ENCODE data around the gene AUP1. TPM values are rescaled to one million over a fixed set of nuclear protein-coding genes. Genes with fewer than 3 reads are reported as not detected.

Gene AUP1
- total RNA-seq, 1 donor from 2014 or later = 119 TPM

GRCh38 chr2:74546004-74546403 is 16.5 kb upstream of the AUP1 start:
- H3K4me1 ChIP-seq = peaks cover 9% of the 10 kb centered on the region
- intact Hi-C loops (cut with DNase I) = no loop called here
- no peaks in the 10 kb centered on the region for H3K9me3 ChIP-seq
- no peak overlapping the region for H3K27ac ChIP-seq
- no peaks in the 10 kb centered on the region for H3K27me3 ChIP-seq
- DNase-seq = no peak
- TF ChIP-seq CTCF (IDR thresholded peaks at IDR 0.05) = no peak
- no peaks in the 10 kb centered on the region for H3K36me3 ChIP-seq
- ATAC-seq = no peak
- H3K4me3 ChIP-seq = no peak overlapping the region

GRCh38 chr2:74544634-74545033 is 15.1 kb upstream of the AUP1 start:
- intact Hi-C loops (cut with DNase I) = no loop called here
- H3K27me3 ChIP-seq = no peaks in the 10 kb centered on the region
- H3K27ac ChIP-seq = no peak overlapping the region
- peaks cover 6% of the 10 kb centered on the region for H3K4me1 ChIP-seq
- ATAC-seq (no peak), DNase-seq (peak; percentile 9)
- no peaks in the 10 kb centered on the region for H3K36me3 ChIP-seq
- H3K4me3 ChIP-seq = no peak overlapping the region
- H3K9me3 ChIP-seq = no peaks in the 10 kb centered on the region
- no peak for TF ChIP-seq CTCF (IDR thresholded peaks at IDR 0.05)

GRCh38 chr2:74542978-74543377 is 13.5 kb upstream of the AUP1 start:
- no peaks in the 10 kb centered on the region for H3K9me3 ChIP-seq
- H3K36me3 ChIP-seq = no peaks in the 10 kb centered on the region
- no peak for TF ChIP-seq CTCF (IDR thresholded peaks at IDR 0.05)
- H3K27ac ChIP-seq = no peak overlapping the region
- H3K4me1 ChIP-seq = no peaks in the 10 kb centered on the region
- DNase-seq (peak; percentile 1), ATAC-seq (no peak)
- intact Hi-C loops (cut with DNase I) = no loop called here
- no peaks in the 10 kb centered on the region for H3K27me3 ChIP-seq
- H3K4me3 ChIP-seq = no peak overlapping the region

- intact Hi-C loops (cut with DNase I) = no loop called here
- no peaks in the 10 kb centered on the region for H3K27me3 ChIP-seq
- no peaks in the 10 kb centered on the region for H3K9me3 ChIP-seq
- no peaks in the 10 kb centered on the region for H3K4me1 ChIP-seq
- no peaks in the 10 kb centered on the region for H3K36me3 ChIP-seq
- DNase-seq (peak; percentile 43), ATAC-seq (peak; percentile 40)
- no peak overlapping the region for H3K27ac ChIP-seq
- no peak for TF ChIP-seq CTCF (IDR thresholded peaks at IDR 0.05)
- no peak overlapping the region for H3K4me3 ChIP-seq
These were observed 10.8 kb upstream of the AUP1 start for GRCh38 chr2:74540291-74540690.

GRCh38 chr2:74538881-74539339 is 9.4 kb upstream of the AUP1 start:
- no peak for ATAC-seq
- intact Hi-C loops (cut with DNase I) = no loop called here
- no peak overlapping the region for H3K27ac ChIP-seq

More at GRCh38 chr2:74538881-74539339, 9.4 kb upstream of the AUP1 start:
- Histone ChIP-seq H3K27me3 (no peaks in the 10 kb centered on the region), H3K4me3 (no peak overlapping the region), H3K9me3 (no peaks in the 10 kb centered on the region), H3K4me1 (no peaks in the 10 kb centered on the region), H3K36me3 (peaks cover 2% of the 10 kb centered on the region)
- peak; percentile 39 for DNase-seq
- TF ChIP-seq CTCF (IDR thresholded peaks at IDR 0.05) = no peak

Measured in upper lobe of right lung (tissue), 1 donor.